HAP-1 (cell line): Measurements from ENCODE around the gene POU6F2.
"Not testable (repeated sequence)": the region's sequence is repeated elsewhere in the genome, so short reads cannot be mapped to it uniquely, and the experiment has no call there.

Source experiments
- DNase-seq, 2 experiments: peaks; one replicate each; pipeline ENCODE4 v3.0.0-alpha.2; 2016 to 2020; ENCODE audit warnings: low spot score in 2 of 2
- H3K27me3 ChIP-seq: fragments of 250-450 bp; sonication (Bioruptor Pico); 2 replicates; pipeline ENCODE4 v1.5.1; 2020; ENCODE audit warnings: low read depth, mild to moderate bottlenecking, moderate library complexity
- H3K36me3 ChIP-seq: fragments of 250-450 bp; sonication (Bioruptor Pico); replicated peaks from 2 replicates; pipeline ENCODE4 v1.5.1; 2020; ENCODE audit warnings: mild to moderate bottlenecking
- H3K4me1 ChIP-seq: fragments of 250-450 bp; sonication (Bioruptor Pico); 2 replicates; pipeline ENCODE4 v1.5.1; 2020; ENCODE audit warnings: mild to moderate bottlenecking
- H3K4me3 ChIP-seq: fragments of 250-450 bp; sonication (Bioruptor Pico); 2 replicates; pipeline ENCODE4 v1.5.1; 2020; ENCODE audit warnings: mild to moderate bottlenecking, moderate library complexity
- H3K9me3 ChIP-seq: fragments of 250-450 bp; sonication (Bioruptor Pico); 2 replicates; pipeline ENCODE4 v1.5.1; 2020; ENCODE audit warnings: mild to moderate bottlenecking, moderate library complexity
- in situ Hi-C: fragments of 300-500 bp; cut with MboI; formaldehyde crosslinking; loops from 3 replicates; pipeline ENCODE4 v1.14.3; 2020; ENCODE audit warnings: low sequenced_read_pairs, inconsistent platforms, mixed read lengths

Gene POU6F2

DNA sequence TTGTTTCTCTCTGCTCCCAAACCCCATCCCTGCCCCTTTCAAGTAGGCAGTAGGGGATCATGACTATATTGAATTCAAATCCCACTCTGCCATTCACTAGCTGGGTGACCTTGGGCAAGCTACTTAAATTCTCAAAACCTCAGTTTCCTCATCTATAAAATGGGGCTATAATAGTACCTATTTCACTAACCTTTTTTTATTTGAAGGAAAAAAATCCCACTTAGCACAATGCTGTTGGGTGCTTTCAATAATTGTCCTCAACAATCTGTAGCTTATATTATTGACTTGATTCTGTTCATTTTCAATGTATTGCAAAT, 398.1 kb downstream of the POU6F2 start:
- Histone ChIP-seq H3K36me3 (no peaks in the 10 kb centered on the region), H3K9me3 (no peaks in the 10 kb centered on the region), H3K4me3 (no peak overlapping the region), H3K27me3 (no peaks in the 10 kb centered on the region), H3K4me1 (no peaks in the 10 kb centered on the region)
- in situ Hi-C loops, result no loop called here
- DNase-seq, result no peak

GRCh38 chr7:39376881-39377280, 399.2 kb downstream of the POU6F2 start:
- in situ Hi-C loops, H3K27me3 ChIP-seq: not testable (repeated sequence)

DNA sequence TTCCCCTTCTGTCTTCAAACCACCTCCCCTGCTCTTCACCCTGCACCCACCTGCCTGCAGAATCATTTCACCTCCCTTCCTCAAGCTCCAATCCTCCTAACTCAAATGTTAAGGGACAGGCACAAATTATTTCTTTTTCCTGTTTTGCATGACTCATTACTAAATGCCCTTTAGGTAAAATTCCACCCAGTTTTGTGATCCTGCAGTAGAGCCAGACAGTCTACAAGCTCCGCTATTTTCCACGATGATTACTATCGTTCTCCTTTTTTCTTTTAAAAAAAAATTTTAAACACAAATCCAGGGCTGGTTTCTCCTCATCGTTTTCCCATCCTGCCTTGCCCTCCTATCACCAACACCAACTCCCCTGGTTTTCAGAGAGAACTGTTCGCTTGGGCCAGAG, 401.7 kb downstream of the POU6F2 start:
- DNase-seq, result no peak
- no peak overlapping the region for H3K4me3 ChIP-seq
- in situ Hi-C loops, result no loop called here
- no peaks in the 10 kb centered on the region for H3K4me1 ChIP-seq
- no peaks in the 10 kb centered on the region for H3K27me3 ChIP-seq
- no peaks in the 10 kb centered on the region for H3K9me3 ChIP-seq
- H3K36me3 ChIP-seq, result no peaks in the 10 kb centered on the region; the same call in 1 of the 2 replicates

More at GRCh38 chr7:39376881-39377280, 399.2 kb downstream of the POU6F2 start:
- not testable (repeated sequence) for H3K4me3 ChIP-seq, H3K9me3 ChIP-seq, H3K36me3 ChIP-seq, H3K4me1 ChIP-seq, DNase-seq

- Histone ChIP-seq H3K4me3 (no peak overlapping the region), H3K9me3 (no peaks in the 10 kb centered on the region), H3K27me3 (no peaks in the 10 kb centered on the region), H3K36me3 (no peaks in the 10 kb centered on the region; the same call in 1 of the 2 replicates), H3K4me1 (no peaks in the 10 kb centered on the region)
- in situ Hi-C loops, result no loop called here
- DNase-seq, result no peak
Measured at GRCh38 chr7:39383136-39383535, 405.4 kb downstream of the POU6F2 start.

- in situ Hi-C loops, result no loop called here
- no peaks in the 10 kb centered on the region for H3K9me3 ChIP-seq
- H3K27me3 ChIP-seq, result no peaks in the 10 kb centered on the region
- no peaks in the 10 kb centered on the region; the same call in 1 of the 2 replicates for H3K36me3 ChIP-seq
- DNase-seq, result no peak
- H3K4me3 ChIP-seq, result no peak overlapping the region
- H3K4me1 ChIP-seq, result no peaks in the 10 kb centered on the region
Measured at GRCh38 chr7:39384386-39384785, 406.7 kb downstream of the POU6F2 start.

DNA sequence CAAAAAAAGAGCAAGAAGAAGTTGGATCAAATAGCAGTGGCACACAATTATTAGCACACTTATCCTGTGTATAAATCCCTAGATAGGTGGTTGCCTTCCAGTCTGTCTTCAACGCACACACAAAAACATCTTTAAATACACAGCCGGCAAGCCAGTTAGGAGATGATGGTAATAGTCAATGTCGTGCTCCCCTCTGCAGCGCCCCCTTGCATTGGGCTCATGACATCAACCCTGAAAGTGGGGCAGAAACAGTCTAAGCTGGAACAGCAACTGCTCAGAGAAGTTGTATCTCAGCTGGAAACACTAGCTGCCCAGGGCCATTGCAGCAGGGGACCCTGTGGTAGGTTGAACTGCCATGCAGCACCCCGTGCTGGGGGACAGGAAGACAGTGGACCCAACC, 409.0 kb downstream of the POU6F2 start:
- DNase-seq, result no peak
- in situ Hi-C loops, result no loop called here
- no peaks in the 10 kb centered on the region for H3K27me3 ChIP-seq
- H3K36me3 ChIP-seq, result no peaks in the 10 kb centered on the region; the same call in 1 of the 2 replicates
- no peaks in the 10 kb centered on the region for H3K4me1 ChIP-seq
- no peaks in the 10 kb centered on the region for H3K9me3 ChIP-seq
- no peak overlapping the region for H3K4me3 ChIP-seq

DNA sequence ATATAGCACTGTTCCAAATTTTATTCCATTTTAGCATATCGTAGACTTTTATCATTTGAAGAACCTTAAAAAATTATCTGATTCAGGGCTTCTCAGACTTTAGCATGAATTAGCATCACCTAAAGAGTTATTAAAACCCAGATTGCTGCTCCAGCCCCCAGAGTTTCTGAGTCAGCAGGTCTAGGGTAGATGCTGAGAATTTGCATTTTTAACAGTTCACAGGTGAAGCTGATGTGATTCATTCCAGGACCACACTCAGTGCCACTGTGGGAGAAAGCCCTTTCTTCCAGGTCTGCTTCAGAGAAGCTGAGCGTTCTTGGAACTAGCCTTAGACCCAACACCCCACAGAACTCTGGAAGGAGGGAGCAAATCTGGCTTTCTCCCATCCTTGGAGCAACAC, 414.4 kb downstream of the POU6F2 start:
- no peaks in the 10 kb centered on the region for H3K9me3 ChIP-seq
- no peaks in the 10 kb centered on the region for H3K36me3 ChIP-seq
- no peak overlapping the region for H3K4me3 ChIP-seq
- in situ Hi-C loops, result no loop called here
- DNase-seq, result no peak
- no peaks in the 10 kb centered on the region for H3K27me3 ChIP-seq
- peaks cover 10% of the 10 kb centered on the region; the same call in 1 of the 2 replicates for H3K4me1 ChIP-seq

DNA sequence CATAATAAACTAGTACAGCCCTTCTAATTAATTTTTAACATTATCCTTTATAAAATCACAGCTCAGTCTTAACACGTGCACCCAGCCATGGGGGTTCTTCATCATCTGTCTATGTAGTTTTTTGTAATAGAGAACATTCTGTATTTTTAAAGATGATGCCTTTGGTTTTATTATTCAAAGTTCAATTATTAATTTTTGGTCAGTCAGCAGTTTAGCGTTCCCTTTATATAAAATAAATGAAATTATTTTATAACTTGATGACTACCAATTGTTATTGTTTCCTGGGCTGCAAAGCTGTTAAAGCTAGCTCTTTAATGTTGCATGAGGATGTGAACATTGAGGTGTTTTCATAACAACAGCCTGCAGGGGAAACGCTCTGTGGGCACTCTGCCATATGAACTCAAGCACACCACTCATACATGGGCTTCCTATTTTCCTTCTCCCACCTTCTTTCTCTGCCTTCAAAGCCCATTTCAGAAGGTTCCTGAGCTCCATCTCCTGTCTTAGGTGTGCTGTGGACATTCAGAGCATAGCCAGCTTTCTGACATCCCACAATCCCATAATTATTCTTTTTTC, 416.5 kb downstream of the POU6F2 start:
- peaks cover 10% of the 10 kb centered on the region; the same call in 1 of the 2 replicates for H3K4me1 ChIP-seq
- no peak for DNase-seq
- H3K9me3 ChIP-seq, result no peaks in the 10 kb centered on the region
- H3K36me3 ChIP-seq, result no peaks in the 10 kb centered on the region
- in situ Hi-C loops, result no loop called here
- no peak overlapping the region for H3K4me3 ChIP-seq
- no peaks in the 10 kb centered on the region for H3K27me3 ChIP-seq

DNA sequence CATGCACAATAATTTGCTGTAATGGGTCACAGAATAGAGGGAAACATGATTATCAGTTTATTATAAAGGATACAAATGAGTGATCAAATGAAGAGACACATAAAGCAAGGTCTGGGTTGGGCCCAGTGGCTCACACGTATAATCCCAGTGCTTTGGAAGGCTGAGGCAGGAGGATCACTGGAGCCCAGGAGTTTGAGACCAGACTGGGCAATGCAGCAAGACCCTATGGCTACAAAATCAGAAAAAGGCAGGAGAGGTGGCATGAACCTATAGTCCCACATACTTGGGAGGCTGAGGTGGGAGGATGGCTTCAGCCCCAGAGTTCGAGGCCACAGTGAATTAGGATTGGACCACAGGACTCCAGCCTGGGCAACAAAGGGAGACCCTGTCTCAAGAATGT, 421.7 kb downstream of the POU6F2 start:
- in situ Hi-C loops, result no loop called here
- Histone ChIP-seq H3K4me1 (peaks cover 17% of the 10 kb centered on the region), H3K4me3 (no peak overlapping the region), H3K9me3 (no peaks in the 10 kb centered on the region), H3K36me3 (no peaks in the 10 kb centered on the region), H3K27me3 (no peaks in the 10 kb centered on the region)
- DNase-seq, result no peak

- Histone ChIP-seq H3K4me3 (no peak overlapping the region), H3K9me3 (no peaks in the 10 kb centered on the region), H3K27me3 (no peaks in the 10 kb centered on the region), H3K4me1 (peaks cover 17% of the 10 kb centered on the region), H3K36me3 (no peaks in the 10 kb centered on the region)
- in situ Hi-C loops, result no loop called here
- peak; percentile 16 to 26 for DNase-seq
Measured at GRCh38 chr7:39399986-39400385, 422.3 kb downstream of the POU6F2 start.

- Histone ChIP-seq H3K36me3 (no peaks in the 10 kb centered on the region), H3K4me3 (no peak overlapping the region), H3K9me3 (no peaks in the 10 kb centered on the region), H3K4me1 (peaks cover 17% of the 10 kb centered on the region), H3K27me3 (no peaks in the 10 kb centered on the region)
- in situ Hi-C loops, result no loop called here
- DNase-seq, result peak in 1 of 2 experiments; percentile 26
Measured at GRCh38 chr7:39400836-39401235, 423.1 kb downstream of the POU6F2 start.

DNA sequence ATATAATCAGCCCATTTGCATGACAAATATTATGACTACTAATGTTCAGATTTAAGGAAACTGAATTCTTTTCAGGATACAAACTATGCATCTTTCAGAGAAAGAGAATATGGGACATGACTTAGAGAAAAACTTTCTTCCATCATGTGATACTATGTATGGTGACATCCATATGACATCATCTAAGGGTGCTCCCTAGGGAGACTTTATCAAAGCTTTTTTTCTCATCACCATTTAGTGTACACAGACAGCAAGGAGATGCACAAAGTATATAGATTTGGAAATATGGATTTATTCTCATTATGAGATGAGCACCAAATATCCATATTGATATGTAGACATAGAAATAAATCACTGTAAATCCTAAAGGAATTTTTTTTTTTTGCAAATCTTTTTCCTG, 424.3 kb downstream of the POU6F2 start:
- no peaks in the 10 kb centered on the region for H3K36me3 ChIP-seq
- no peak overlapping the region for H3K4me3 ChIP-seq
- no peak for DNase-seq
- no peaks in the 10 kb centered on the region for H3K9me3 ChIP-seq
- H3K4me1 ChIP-seq, result peaks cover 20% of the 10 kb centered on the region
- in situ Hi-C loops, result no loop called here
- H3K27me3 ChIP-seq, result no peaks in the 10 kb centered on the region

DNA sequence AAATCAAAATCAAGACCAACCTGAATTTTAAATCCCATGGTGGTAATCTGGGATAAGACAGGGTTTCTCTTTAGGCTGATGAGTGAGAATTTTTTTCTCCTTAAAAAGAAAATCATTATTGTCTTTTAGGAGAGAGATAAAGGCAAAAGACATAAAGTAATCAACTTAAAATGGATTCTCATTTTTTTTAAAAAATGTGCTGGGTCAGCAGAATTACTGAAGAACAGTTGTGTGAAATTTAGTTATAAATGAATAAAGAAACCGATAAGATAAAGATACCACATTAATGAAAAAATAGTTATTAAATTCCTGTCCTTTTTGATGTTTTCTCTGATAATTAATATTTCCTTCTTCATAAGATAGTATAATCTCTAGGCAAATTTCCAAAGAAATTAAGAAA, 427.2 kb downstream of the POU6F2 start:
- no peaks in the 10 kb centered on the region for H3K36me3 ChIP-seq
- in situ Hi-C loops, result no loop called here
- H3K9me3 ChIP-seq, result no peaks in the 10 kb centered on the region
- DNase-seq, result no peak
- H3K4me1 ChIP-seq, result peaks cover 39% of the 10 kb centered on the region
- no peak overlapping the region for H3K4me3 ChIP-seq
- no peaks in the 10 kb centered on the region for H3K27me3 ChIP-seq

- Histone ChIP-seq H3K27me3 (no peaks in the 10 kb centered on the region), H3K9me3 (no peaks in the 10 kb centered on the region), H3K36me3 (no peaks in the 10 kb centered on the region), H3K4me3 (no peak overlapping the region), H3K4me1 (peaks cover 34% of the 10 kb centered on the region)
- in situ Hi-C loops, result no loop called here
- no peak for DNase-seq
Measured at GRCh38 chr7:39405581-39405980, 427.9 kb downstream of the POU6F2 start.

DNA sequence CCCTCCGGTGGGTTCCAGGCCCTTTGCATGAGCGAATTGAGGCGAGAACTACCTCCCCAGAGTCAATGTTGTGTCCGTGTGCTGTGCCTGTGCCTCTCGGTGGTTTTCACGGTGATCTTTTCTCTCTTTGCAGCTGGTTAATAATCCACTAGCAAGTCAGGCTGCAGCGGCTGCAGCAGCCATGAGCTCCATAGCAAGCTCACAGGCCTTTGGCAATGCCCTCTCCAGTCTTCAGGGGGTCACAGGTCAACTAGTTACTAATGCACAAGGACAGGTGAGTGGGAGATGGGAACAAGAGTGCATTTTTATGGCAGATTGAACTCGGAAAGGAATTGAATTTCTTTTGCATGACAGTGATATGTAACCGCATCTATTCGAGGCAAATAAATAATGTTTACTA, 428.8 kb downstream of the POU6F2 start:
- Histone ChIP-seq H3K4me1 (peaks cover 26% of the 10 kb centered on the region), H3K4me3 (no peak overlapping the region), H3K27me3 (no peaks in the 10 kb centered on the region), H3K36me3 (no peaks in the 10 kb centered on the region), H3K9me3 (no peaks in the 10 kb centered on the region)
- in situ Hi-C loops, result no loop called here
- DNase-seq, result no peak
